Loucy (cell line): ENCODE measurements around the gene HSD11B1L.
"Not testable (repeated sequence)": the region's sequence is repeated elsewhere in the genome, so short reads cannot be mapped to it uniquely, and the experiment has no call there.

Source experiments
- H2AFZ ChIP-seq: fragments of 200-600 bp; sonication (generic); 2 replicates; pipeline ENCODE4 v1.6.0; 2016; ENCODE audit warnings: antibody characterized with exemption, mild to moderate bottlenecking, low read length, moderate library complexity
- H3F3A ChIP-seq: fragments of 200-600 bp; 2 replicates; pipeline ENCODE4 v1.6.0; 2016; ENCODE audit warnings: antibody characterized with exemption, low read depth, mild to moderate bottlenecking
- H3K27me3 ChIP-seq: fragments of 200-600 bp; sonication (generic); 2 replicates; pipeline ENCODE4 v1.6.1; 2014; ENCODE audit warnings: low read length, mild to moderate bottlenecking; ENCODE audit not compliant: insufficient read depth, poor library complexity, severe bottlenecking
- H3K36me3 ChIP-seq: fragments of 200-600 bp; sonication (generic); 2 replicates; pipeline ENCODE4 v1.6.1; 2016; ENCODE audit warnings: low read length; ENCODE audit not compliant: insufficient read depth
- H3K4me1 ChIP-seq: fragments of 200-600 bp; sonication (generic); 2 replicates; pipeline ENCODE4 v1.5.1; 2014; ENCODE audit warnings: low read length, mild to moderate bottlenecking; ENCODE audit not compliant: insufficient read depth, poor library complexity, severe bottlenecking
- H3K4me2 ChIP-seq: fragments of 200-600 bp; sonication (generic); 2 replicates; pipeline ENCODE4 v1.6.0; 2014; ENCODE audit warnings: antibody characterized with exemption, low read length, low read depth, mild to moderate bottlenecking; ENCODE audit not compliant: poor library complexity, severe bottlenecking
- H3K4me3 ChIP-seq: fragments of 200-600 bp; sonication (generic); 2 replicates; pipeline ENCODE4 v1.5.1; 2014; ENCODE audit warnings: low read length, mild to moderate bottlenecking, mixed read lengths; ENCODE audit not compliant: poor library complexity, severe bottlenecking
- H3K79me2 ChIP-seq: fragments of 200-600 bp; sonication (generic); 2 replicates; pipeline ENCODE4 v1.6.1; 2014; ENCODE audit warnings: low read length; ENCODE audit not compliant: insufficient read depth
- H3K9ac ChIP-seq: fragments of 200-600 bp; sonication (generic); 2 replicates; pipeline ENCODE4 v1.6.0; 2014; ENCODE audit warnings: mild to moderate bottlenecking, low read depth, low read length, moderate library complexity; ENCODE audit not compliant: poor library complexity, severe bottlenecking
- H3K9me2 ChIP-seq: fragments of 200-600 bp; sonication (generic); replicated peaks from 2 replicates; pipeline ENCODE4 v1.6.1; 2016; ENCODE audit warnings: low read depth, low read length, mixed read lengths
- H3K9me3 ChIP-seq: fragments of 200-600 bp; sonication (generic); 2 replicates; pipeline ENCODE4 v1.6.1; 2014; ENCODE audit warnings: mild to moderate bottlenecking, antibody characterized with exemption, low read length, low read depth; ENCODE audit not compliant: insufficient read depth
- H4K20me1 ChIP-seq: fragments of 200-600 bp; sonication (generic); 2 replicates; pipeline ENCODE4 v1.6.0; 2014; ENCODE audit warnings: antibody characterized with exemption, low read length, mild to moderate bottlenecking; ENCODE audit not compliant: insufficient read depth, poor library complexity, severe bottlenecking
- EZH2phosphoT487 ChIP-seq: fragments of 200-600 bp; IDR thresholded peaks from 2 replicates; pipeline ENCODE4 v1.6.1; 2018; ENCODE audit warnings: antibody characterized with exemption, mild to moderate bottlenecking, moderate library complexity, borderline replicate concordance
- TF ChIP-seq, protein P1 (sequence below): fragments of 200-600 bp; sonication (generic); conservative IDR thresholded peaks from 2 replicates; pipeline ENCODE4 v1.5.1; 2014; ENCODE audit warnings: mild to moderate bottlenecking, antibody characterized with exemption, low read length

Gene HSD11B1L

DNA sequence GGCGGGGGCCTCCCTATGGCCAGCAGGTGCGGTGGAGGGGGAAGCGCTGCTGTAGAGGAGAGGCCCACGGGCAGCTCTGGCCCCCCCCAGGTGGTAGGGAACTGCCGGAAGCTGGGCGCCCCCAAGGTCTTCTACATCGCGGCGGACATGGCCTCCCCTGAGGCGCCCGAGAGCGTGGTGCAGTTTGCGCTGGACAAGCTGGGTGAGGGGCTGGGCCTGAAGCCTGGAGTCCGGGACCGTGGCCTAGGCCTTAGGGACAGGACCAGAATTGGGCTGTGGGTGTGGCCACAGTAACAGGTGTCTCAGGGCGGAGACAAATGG is 5.5 kb downstream of the HSD11B1L start:
- Histone ChIP-seq H3K9me2 (no peaks in the 10 kb centered on the region), H2AFZ (peak overlapping the region; percentile 89), H3K4me3 (peak overlapping the region; percentile 77), H3F3A (no peaks in the 10 kb centered on the region), H3K4me2 (peak overlapping the region; percentile 54), H3K4me1 (peaks cover 6% of the 10 kb centered on the region), H4K20me1 (peaks cover 12% of the 10 kb centered on the region), H3K79me2 (peaks cover 12% of the 10 kb centered on the region), H3K9me3 (no peaks in the 10 kb centered on the region), H3K27me3 (peaks cover 9% of the 10 kb centered on the region), H3K9ac (peak overlapping the region; percentile 42), H3K36me3 (peaks cover 3% of the 10 kb centered on the region; the same call in 1 of the 2 replicates)
- TF ChIP-seq EZH2phosphoT487: no peak
- TF ChIP-seq, protein P1, sequence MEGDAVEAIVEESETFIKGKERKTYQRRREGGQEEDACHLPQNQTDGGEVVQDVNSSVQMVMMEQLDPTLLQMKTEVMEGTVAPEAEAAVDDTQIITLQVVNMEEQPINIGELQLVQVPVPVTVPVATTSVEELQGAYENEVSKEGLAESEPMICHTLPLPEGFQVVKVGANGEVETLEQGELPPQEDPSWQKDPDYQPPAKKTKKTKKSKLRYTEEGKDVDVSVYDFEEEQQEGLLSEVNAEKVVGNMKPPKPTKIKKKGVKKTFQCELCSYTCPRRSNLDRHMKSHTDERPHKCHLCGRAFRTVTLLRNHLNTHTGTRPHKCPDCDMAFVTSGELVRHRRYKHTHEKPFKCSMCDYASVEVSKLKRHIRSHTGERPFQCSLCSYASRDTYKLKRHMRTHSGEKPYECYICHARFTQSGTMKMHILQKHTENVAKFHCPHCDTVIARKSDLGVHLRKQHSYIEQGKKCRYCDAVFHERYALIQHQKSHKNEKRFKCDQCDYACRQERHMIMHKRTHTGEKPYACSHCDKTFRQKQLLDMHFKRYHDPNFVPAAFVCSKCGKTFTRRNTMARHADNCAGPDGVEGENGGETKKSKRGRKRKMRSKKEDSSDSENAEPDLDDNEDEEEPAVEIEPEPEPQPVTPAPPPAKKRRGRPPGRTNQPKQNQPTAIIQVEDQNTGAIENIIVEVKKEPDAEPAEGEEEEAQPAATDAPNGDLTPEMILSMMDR: no peak

DNA sequence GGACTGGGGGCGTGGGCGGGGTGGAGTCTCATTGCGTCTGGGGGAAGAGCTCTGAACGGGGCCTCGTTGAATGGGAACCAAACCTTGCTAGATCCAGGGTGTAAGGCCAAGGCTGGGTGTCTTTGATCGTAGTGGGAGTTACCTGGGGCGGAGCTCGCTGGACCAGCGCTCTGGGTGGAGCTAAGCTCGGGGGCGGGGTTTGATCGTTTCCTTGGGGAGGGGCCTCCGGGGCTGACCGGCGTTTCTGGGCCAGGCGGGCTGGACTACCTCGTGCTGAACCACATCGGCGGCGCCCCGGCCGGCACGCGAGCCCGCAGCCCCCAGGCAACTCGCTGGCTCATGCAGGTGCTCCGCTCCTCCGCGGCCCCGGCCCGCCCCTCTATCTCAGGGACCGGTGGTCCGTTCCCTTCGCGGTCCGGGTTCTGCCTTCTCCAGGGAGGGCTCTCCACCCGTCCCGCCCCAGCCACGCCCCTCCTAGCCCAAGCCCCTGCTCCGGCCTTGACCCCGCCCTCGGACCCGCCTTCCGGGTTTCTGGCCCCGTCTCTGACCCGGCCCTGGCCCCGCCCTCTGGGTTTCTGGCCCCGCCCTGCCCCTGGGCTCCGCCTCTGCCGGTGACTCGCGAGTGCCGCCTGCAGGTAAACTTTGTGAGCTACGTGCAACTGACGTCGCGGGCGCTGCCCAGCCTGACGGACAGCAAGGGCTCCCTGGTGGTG is 6.0 kb downstream of the HSD11B1L start:
- peaks cover 9% of the 10 kb centered on the region for H3K27me3 ChIP-seq
- peak overlapping the region; percentile 77 for H3K4me3 ChIP-seq
- no peaks in the 10 kb centered on the region for H3K9me3 ChIP-seq
- H4K20me1 ChIP-seq: peaks cover 17% of the 10 kb centered on the region
- peaks cover 6% of the 10 kb centered on the region for H3K4me1 ChIP-seq
- H3K9ac ChIP-seq: peak overlapping the region; percentile 42
- TF ChIP-seq, protein P1: peak; percentile 73
- no peak for TF ChIP-seq EZH2phosphoT487
- H3K9me2 ChIP-seq: no peaks in the 10 kb centered on the region
- no peaks in the 10 kb centered on the region for H3F3A ChIP-seq
- peaks cover 18% of the 10 kb centered on the region for H3K79me2 ChIP-seq
- peak overlapping the region; percentile 89 for H2AFZ ChIP-seq
- peaks cover 8% of the 10 kb centered on the region; the same call in 1 of the 2 replicates for H3K36me3 ChIP-seq
- H3K4me2 ChIP-seq: peak overlapping the region; percentile 54

DNA sequence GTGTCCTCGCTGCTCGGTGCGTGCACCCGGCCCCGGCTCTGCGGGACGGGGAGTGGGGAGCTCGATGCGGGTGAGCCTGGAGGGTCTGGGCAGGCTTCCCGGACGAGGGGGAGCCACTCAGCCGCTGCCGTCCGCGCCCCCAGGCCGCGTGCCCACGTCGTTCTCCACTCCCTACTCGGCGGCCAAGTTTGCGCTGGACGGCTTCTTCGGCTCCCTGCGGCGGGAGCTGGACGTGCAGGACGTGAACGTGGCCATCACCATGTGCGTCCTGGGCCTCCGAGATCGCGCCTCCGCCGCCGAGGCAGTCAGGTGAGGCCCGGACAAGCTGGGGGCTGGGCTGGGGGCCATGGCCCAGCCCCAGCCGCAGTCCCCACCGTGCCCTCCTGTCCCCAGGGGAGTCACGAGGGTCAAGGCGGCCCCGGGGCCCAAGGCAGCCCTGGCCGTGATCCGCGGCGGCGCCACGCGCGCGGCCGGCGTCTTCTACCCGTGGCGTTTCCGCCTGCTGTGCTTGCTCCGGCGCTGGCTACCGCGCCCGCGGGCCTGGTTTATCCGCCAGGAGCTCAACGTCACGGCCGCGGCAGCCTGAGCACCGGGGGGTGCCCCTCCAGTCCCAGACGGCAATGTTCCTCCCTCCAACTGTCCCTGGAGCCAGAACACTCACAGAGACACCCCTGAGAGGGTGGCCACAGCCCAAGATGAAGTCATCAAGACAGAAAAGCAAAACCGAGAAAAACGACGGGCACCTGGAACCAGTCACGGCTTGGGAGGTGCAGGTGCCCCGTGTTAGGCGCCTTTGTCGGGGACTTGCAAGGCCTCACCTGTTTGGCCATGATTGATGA is 6.8 kb downstream of the HSD11B1L start:
- Histone ChIP-seq H3K4me3 (no peak overlapping the region), H3F3A (no peaks in the 10 kb centered on the region), H3K9me2 (no peaks in the 10 kb centered on the region), H3K36me3 (peaks cover 15% of the 10 kb centered on the region; the same call in 1 of the 2 replicates), H4K20me1 (peaks cover 25% of the 10 kb centered on the region), H3K9ac (no peak overlapping the region), H3K9me3 (no peaks in the 10 kb centered on the region), H2AFZ (no peak overlapping the region), H3K4me2 (no peak overlapping the region), H3K4me1 (peaks cover 14% of the 10 kb centered on the region), H3K27me3 (peaks cover 9% of the 10 kb centered on the region), H3K79me2 (peaks cover 25% of the 10 kb centered on the region)
- no peak for TF ChIP-seq EZH2phosphoT487
- TF ChIP-seq, protein P1: no peak

DNA sequence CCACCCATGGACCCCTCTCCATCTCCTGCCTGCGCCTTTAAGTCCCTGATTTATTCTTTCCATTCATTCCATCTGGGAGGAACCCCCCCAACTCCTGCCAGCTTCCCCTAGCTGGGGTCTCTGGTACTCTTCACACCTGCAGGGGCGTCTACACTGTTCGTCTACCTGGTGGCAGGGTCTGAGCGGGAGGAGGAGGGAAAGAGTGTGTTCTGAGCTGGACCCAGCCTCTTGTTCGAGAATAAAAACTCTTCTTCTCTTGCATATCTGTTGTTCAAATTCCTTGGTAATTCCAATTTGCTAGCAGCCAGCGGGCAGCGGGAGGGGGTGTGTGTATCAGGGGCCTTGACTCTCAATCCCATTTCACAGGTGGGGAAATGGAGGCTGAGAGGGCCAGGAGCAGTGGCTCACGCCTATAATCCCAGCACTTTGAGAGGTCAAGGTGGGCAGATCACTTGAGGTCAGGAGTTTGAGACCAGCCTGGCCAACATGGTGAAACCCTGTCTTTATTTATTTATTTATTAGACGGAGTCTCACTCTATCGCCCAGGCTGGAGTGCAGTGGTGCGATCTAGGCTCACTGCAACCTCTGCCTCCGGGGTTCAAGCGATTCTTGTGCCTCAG is 7.5 kb downstream of the HSD11B1L start:
- Histone ChIP-seq H4K20me1 (peaks cover 33% of the 10 kb centered on the region), H3K79me2 (peaks cover 33% of the 10 kb centered on the region), H3K36me3 (peaks cover 23% of the 10 kb centered on the region; the same call in 1 of the 2 replicates), H3K4me1 (peaks cover 15% of the 10 kb centered on the region)
- H3K9ac ChIP-seq, H3K9me2 ChIP-seq, H3K9me3 ChIP-seq, H3K4me3 ChIP-seq, H3F3A ChIP-seq, H3K4me2 ChIP-seq, H2AFZ ChIP-seq, H3K27me3 ChIP-seq: not testable (repeated sequence)
